Occipital lobe (tissue), 2 donors: ENCODE results near the gene NR2F1-AS1. TPM values are rescaled to one million over a fixed set of nuclear protein-coding genes. Genes with fewer than 3 reads are reported as not detected.
"Not testable (repeated sequence)": the region's sequence is repeated elsewhere in the genome, so short reads cannot be mapped to it uniquely, and the experiment has no call there.

Experiments used
- DNase-seq: peaks from one replicate; lab custom pipeline; 2025; lab: John Stamatoyannopoulos, UW
- total RNA-seq: library from RNA; depleted of rRNA; stranded (reverse); fragments of >200 nt; gene quantifications from one replicate; pipeline ENCODE4 v1.2.3, GENCODE V29; 2014

The NR2F1-AS1 gene
- total RNA-seq, 1 donor from 2014 or later = 109 TPM

DNA sequence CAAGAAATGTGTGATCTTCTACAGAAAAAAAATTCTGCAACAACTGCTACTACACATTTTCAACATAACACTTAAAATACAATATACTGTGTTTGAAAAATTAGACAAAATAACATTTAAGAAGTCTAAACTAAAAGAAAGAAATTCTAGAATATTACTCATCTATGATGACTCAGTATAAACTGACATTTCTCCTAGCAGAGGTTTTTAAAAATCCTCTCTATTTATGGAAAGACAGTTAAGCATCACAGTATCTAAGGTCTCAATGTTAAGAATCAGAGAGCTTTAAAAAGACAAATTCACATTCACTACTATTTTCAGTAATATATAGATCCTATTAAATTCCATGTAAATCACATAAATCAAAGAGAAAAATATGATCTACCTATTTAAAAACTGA is 61.3 kb downstream of the NR2F1-AS1 start:
- no peak for DNase-seq

DNA sequence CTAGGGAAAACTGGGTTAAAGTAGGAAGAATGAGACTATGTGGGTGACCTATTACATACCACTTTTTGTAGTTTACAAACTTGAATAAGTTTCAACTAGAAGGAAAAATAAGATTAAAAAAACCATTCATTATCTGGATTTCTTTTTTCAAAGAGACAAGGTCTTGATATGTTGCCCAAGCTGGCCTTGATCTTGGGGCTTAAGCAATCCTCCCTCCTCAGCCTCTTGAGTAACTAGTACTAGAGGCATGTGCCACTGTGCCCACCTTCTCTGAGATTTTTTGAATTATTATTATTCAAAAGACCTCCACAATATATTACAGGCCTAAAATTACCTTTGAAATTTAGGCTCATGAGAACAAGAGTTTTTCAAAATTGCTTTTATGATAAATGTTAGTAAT is 63.2 kb downstream of the NR2F1-AS1 start:
- DNase-seq = no peak

DNA sequence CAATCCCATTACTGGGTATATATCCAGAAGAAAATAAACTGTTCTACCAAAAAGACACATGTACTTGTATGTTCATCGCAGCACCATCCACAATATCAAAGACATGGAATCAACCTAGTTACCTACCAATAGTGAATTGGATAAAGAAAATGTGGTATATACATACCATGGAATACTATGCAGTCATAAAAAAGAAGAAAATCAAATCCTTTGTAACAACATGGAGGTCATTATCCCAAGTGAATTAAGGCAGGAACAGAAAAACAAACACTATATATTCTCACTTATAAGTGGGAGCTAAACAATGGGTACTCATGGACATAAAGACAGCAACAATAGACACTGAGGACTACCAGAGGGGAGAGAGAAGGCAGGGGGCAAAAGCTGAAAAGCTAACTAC is 67.7 kb downstream of the NR2F1-AS1 start:
- no peak for DNase-seq

- no peak for DNase-seq
Measured at GRCh38 chr5:93512799-93513198, 68.2 kb downstream of the NR2F1-AS1 start.

GRCh38 chr5:93511445-93511844 is 69.6 kb downstream of the NR2F1-AS1 start:
- no peak for DNase-seq

- DNase-seq = no peak
Measured at GRCh38 chr5:93510626-93511380, 70.2 kb downstream of the NR2F1-AS1 start.

GRCh38 chr5:93505553-93505952 is 75.5 kb downstream of the NR2F1-AS1 start:
- not testable (repeated sequence) for DNase-seq

DNA sequence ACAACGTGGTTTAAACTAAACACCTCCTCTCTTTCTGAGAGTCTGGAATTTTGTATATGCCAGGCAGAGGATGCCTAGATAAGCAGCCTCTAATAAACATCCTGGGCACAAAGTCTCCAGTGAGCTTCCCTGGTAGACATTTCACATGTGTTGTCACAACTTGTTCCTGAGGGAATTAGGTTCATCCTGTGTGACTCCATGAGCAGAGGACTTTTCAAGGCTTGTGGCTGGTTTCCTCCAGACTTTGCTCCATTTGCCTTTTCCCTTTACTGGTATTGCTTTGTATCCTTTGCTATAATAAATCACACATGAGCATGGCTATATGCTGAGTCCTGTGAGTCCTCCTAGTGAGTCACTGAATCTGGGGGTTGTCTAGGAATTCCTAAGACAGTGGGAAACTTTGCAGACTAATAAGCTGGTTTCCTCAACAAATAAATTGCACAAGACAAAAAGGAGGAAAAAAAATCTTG is 77.4 kb downstream of the NR2F1-AS1 start:
- DNase-seq = no peak

DNA sequence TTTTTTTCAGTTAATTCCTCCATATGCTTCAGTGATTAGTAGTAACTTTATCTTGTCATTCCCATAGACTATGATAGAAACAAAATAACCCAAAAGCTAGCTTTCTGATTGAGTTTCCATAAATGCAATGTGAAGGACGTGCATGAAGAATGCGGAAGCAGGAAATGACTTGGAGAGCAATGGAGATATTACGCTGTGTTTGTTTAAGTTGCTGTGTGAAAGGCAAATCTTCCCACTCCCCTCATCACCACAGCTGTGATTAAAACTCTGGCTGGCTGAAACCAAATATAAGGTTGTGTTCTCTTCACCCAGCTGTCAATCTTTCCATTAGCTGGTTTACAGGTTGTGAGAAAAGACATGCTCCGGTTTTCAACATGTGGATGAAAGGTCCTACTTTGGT is 83.9 kb downstream of the NR2F1-AS1 start:
- no peak for DNase-seq

- no peak for DNase-seq
Measured at GRCh38 chr5:93479982-93480509, 101.0 kb downstream of the NR2F1-AS1 start.

- DNase-seq = no peak
Measured at GRCh38 chr5:93477816-93478215, 103.2 kb downstream of the NR2F1-AS1 start.

- no peak for DNase-seq
Measured at GRCh38 chr5:93476251-93476742, 104.7 kb downstream of the NR2F1-AS1 start.

GRCh38 chr5:93462916-93463315 is 118.1 kb downstream of the NR2F1-AS1 start:
- no peak for DNase-seq

DNA sequence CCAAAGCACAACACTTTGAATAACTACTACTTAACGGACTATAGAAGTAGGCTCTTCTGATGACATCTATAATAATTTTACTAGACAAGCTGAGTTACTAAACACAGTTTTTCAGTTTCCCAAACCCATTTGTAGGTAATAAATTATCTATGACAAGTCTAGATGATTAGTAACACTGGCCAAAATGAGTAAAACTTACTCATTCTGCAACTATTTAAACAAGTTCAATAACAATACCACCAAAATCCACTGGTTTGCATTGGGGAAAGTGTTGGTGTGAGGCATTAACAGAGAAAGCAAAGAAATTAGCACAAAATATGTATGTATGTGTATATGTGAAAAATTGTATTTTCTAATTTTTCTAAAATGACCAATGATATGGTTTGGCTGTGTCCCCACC is 119.3 kb downstream of the NR2F1-AS1 start:
- DNase-seq = no peak

GRCh38 chr5:93460286-93460685 is 120.7 kb downstream of the NR2F1-AS1 start:
- DNase-seq = no peak

GRCh38 chr5:93456796-93457195 is 124.2 kb downstream of the NR2F1-AS1 start:
- DNase-seq = not testable (repeated sequence)

DNA sequence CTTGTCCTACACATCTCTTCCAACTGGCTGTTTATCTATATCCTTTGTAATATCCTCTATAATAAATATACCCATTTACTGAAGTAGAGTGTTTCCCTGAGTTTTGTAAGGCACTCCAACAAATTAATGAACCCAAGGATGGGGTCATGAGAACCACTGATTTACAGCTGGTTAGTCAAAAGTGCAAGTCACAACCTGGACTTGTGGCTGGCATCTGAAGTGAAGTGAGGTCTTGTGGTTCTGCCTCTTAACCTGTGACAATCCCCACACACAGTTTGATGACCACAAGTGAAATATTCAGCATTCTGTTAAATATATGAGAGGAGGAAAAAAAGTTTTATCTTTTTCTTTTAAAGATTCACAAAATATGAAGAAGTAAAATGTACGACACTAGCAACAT is 126.1 kb downstream of the NR2F1-AS1 start:
- no peak for DNase-seq

DNA sequence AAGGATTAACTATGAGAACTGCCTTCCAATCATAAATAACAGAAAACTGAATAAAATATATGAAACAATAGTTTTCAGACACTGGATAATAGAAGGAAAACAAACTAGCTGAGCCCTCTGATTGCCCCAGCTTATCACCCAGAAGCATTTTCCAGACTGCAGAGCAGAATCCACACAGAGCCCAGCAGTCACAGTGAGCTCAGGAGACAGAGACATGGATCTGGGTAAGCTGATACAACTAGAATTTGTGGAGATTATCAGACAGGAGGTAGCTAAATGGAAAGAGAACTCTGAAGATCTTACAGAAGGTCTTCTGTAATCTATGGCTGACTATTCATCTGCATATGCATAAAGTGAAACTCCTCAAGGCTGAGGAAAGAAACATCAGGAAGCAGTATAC is 128.8 kb downstream of the NR2F1-AS1 start:
- no peak for DNase-seq

- DNase-seq = no peak
Measured at GRCh38 chr5:93438124-93438523, 142.9 kb downstream of the NR2F1-AS1 start.

- no peak for DNase-seq
Measured at GRCh38 chr5:93436083-93436482, 144.9 kb downstream of the NR2F1-AS1 start.

DNA sequence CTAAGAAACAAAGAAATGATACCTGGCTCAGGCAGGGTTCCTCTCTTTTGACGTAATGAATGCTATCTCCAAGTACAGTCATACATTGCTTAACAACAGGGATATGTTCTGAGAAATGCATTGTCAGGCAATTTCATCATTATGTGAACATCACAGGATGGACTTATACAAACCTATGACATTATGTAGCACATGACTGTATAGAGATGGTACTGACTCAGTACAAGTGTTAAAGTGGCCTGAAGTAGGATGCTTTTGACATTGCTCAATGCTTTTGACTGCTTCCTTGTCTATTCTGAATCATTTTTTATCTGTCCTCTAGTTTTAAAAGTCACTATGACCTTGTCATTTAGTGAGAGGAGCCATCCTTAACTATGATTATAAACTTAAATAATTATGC is 147.6 kb downstream of the NR2F1-AS1 start:
- no peak for DNase-seq

DNA sequence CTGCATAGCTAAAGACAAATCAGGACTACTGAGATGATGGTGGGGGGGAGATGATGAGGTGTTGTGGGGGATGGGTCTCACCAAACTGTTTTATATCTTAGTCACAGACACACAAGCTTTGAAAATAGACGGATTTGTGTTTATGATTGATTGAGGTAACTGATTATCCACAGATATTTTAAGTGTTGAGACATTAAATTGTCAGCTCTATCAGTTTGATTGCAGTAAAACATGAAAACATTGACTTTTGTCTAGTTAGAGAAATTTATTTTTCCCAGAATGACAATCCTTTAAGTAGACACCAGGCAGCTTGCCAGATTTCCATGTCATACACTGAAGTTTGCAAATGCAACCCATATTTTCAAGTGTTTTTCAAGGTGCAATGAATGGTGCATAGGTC is 149.8 kb downstream of the NR2F1-AS1 start:
- DNase-seq = no peak

GRCh38 chr5:93430673-93431199 is 150.3 kb downstream of the NR2F1-AS1 start:
- DNase-seq = no peak
